HG02884 (cell line): ENCODE measurements around the gene PITPNC1.
"Not testable (repeated sequence)": the region's sequence is repeated elsewhere in the genome, so short reads cannot be mapped to it uniquely, and the experiment has no call there.

Experiments used
- ATAC-seq: cut with Tn5 transposase; IDR thresholded peaks from one replicate; pipeline ENCODE4 v1.9.1; 2021; ENCODE audit warnings: mild to moderate bottlenecking, moderate library complexity; ENCODE audit not compliant: unreplicated experiment

Gene PITPNC1

DNA sequence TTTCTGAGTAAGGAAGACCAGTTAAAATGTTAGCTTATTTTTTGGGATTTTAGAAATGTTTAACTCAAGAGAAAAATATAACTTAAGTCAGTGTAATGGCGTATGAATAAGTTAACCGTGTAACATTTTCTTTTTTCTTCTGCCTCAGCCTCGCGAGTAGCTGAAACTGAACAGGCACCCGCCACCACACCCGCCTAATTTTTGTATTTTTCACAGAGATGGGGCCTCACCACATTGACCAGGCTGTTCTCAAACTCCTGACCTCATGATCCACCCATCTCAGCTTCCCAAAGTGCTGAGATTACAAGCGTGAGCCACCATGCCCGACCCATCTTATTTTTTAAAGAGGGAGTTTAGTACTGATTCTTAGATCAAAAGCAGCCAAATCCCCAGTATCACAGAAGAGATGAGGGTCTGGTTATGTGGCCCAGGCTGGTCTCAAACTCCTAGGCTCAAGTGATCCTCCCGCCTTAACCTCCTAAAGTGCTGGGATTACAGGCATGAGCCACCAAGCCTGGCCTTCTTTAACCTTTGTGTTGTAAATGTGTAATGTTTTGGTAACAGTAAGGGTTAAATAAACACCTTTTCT, 16.8 kb downstream of the PITPNC1 start:
- no peak for ATAC-seq

DNA sequence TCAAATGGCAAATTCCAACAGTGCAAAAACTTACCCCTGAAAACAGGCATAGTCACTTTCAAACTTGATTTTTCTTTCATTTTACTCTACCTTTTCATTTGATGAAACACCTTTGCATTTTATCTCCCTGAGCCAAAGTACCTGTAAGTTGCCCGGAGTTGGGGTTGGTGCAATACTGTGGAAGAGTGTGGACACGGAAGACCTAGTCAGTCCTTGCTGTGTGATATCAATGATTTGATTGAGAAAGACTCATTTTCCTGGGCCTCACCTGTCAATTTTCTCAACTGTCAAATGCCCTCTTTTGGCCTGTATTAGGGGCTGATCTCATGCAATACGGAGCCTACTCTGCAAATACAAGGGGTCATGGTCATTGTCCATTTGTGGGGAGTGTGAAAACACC, 22.6 kb downstream of the PITPNC1 start:
- no peak for ATAC-seq

DNA sequence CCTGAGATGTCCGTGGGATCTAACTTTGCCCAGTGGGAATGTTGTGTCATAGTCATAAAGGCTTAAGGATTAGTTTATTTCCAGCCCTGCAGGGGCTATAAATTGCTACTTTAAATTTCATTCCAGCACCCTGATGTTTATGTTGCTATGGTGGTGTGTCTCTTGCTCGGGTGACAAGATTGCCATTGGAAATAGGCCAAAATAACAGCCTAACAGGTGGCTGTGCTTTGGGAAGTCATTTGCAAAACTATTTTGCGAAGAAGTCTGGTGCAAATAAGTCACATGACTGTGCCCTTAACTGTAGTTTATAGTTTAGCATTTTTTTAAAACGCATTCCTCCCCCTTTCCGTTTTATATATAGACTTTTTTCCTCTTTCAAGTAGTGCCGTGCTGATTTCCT, 23.1 kb downstream of the PITPNC1 start:
- no peak for ATAC-seq

DNA sequence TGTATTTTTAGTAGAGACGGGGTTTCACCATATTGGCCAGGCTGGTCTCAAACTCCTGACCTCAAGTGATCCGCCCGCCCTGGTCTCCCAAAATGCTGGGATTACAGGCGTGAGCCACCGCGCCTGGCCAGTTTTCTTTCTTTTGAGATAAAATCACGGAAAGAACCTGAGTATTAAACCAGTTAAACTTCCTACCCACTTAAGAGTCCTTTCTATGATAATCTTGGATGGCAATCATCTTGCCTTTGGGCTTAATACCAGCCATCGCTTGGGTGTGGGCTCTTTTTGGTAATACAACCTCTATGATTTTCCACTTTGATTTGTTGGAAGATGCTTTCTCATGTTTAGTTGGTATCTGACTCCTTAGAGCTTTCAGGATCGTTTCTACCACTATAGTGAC, 24.0 kb downstream of the PITPNC1 start:
- ATAC-seq: no peak

DNA sequence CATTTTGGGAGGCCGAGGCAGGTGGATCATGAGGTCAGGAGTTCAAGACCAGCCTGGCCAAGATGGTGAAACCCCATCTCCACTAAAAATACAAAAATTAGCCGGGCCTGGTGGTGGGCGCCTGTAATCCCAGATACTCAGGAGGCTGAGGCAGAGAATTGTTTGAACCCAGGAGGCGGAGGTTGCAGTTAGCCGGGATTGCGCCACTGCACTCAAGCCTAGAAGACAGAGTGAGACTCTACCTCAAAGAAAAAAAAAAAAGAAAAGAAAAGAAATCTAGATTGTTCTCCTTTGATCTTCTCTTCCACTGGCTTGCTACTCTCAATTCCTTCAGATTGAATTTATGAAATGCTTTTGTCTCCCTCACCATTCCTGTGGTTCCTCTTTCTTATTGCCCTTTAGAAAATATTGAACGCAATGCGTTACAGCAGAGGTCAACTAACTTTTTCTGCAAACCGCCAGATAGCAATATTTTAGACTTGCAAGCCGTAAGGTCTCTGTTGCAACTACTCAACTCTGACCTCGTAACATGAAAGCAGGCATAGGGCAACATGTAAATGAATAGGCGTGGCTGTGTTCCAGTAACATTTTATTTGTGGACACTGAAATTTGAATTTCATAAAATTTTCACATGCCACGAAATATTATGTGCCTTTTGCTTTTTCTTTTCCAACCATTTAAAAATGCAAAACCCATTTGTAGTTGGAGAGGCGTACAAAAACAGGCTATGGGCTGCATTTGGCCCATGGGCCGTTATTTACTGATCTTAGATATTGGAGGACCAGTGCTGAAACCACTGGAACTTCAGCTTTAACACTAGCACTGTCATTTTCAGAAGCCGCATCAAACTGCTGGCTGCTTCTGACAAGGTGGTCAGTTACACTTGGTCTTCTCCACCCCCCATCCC, 24.8 kb downstream of the PITPNC1 start:
- ATAC-seq: no peak

DNA sequence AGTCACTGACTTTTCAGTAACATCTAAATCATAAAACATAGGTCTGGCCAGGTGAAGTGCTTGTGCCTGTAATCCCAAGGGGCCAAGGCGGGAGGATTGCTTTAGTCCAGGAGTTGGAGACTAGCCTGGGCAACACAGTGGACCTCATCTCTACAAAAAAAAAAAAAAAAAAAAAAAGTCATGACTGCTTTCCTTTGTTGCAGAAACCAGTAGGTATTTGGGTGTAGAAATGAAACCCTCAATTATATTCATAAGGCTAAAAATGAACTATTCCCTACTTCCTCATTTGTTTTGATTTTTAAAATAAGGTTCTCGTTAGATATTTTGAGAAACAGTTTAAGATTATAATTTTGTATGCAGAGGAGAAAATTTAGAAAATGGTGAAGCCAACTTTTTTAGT, 26.0 kb downstream of the PITPNC1 start:
- no peak for ATAC-seq

DNA sequence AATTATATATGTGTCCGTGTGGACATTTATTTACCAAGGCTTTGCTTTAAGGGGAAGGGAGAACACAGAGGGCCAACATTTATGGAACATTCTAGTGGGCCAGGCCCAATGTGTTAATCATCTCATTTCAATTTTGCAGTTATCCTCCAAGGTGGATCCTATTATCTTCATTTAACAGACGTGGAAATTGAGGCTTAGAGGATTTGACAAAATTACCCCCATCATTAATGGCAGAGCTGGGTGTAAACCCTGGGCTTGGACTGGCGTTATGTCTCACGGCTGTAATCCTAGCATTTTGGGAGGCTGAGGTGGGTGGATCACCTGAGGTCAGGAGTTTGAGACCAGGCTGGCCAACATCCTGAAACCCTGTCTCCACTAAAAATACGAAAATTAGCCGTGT, 26.4 kb downstream of the PITPNC1 start:
- ATAC-seq: no peak

DNA sequence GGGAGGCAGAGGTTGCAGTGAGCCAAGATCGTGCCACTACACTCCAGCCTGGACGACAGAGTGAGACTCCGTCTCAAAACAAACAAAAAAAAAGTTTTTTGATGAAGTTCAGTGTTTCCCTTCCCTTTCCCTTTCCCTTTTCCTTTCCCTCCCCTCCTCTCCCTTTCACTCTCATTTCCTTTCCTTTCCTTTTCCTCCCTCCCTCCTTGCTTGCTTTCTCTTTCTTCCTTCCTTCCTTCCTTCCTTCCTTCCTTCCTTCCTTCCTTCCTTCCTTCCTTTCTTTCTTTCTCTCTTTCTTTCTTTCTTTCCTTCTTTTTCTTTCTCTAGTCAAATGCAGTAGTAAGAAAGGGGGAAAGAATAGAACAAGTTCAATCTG, 31.4 kb downstream of the PITPNC1 start:
- ATAC-seq: not testable (repeated sequence)

DNA sequence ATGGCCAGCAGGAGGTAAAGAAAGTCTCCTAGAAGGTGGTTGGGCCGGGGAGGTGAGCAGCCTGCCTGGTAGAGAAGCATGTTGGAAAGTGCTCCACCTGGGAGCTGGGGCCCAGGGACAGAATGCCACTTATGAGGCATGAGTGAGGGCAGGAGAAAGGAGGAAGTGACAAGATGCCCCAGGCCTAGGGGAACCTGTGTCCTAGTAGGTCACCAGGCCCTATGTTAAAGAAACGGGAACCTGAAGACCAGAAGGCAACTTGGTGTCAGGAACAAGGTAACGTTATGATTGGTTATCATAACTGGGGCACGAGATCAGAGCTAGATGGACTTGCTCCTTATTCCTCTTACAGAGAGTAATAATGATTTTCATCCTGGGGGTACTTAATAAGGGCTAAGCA, 34.3 kb downstream of the PITPNC1 start:
- ATAC-seq: no peak

DNA sequence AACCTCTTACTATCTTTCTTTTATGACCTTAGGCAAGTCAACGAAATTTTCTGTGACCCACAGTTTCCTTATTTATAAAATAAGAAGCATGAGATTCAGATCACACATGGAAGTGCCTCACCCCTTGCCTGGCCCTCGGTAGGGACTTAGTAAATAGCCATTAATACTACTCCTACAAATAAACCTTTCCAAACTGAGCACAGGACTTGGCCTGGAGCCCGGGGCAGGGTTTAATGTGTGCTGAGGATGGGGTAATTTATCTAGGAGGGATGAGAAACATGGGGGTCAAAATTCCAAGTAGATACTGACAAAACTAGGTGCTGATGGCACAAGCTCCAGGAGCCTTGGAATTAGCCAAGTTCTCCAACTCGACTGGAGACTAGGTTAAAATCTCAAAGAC, 35.0 kb downstream of the PITPNC1 start:
- ATAC-seq: no peak

- ATAC-seq: no peak
Observed at GRCh38 chr17:67412941-67413340, 35.9 kb downstream of the PITPNC1 start.

DNA sequence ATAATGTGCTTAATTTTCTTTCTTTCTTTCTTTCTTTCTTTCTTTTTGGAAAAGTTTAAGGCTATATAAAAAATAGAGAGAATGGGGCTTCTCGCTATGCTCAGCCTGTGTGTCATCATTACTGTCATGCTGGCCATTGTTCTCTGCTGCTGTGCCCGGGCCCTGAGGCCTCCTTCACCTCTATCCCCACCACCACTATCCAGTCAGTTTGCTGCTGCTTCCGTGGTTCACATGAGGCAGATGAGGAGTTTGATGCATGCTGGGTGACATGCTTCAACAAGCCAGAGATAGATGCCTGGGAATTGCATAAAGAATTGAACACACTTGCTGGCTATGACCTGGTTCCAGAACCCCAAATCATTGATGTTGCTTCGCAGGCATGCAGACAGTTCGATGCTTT, 36.3 kb downstream of the PITPNC1 start:
- no peak for ATAC-seq

GRCh38 chr17:67414130-67414529, 37.0 kb downstream of the PITPNC1 start:
- no peak for ATAC-seq

- no peak for ATAC-seq
Observed at GRCh38 chr17:67414559-67414958, 37.5 kb downstream of the PITPNC1 start.

- no peak for ATAC-seq
Observed at GRCh38 chr17:67415291-67415690, 38.2 kb downstream of the PITPNC1 start.

- ATAC-seq: no peak
Observed at GRCh38 chr17:67417507-67417906, 40.4 kb downstream of the PITPNC1 start.

DNA sequence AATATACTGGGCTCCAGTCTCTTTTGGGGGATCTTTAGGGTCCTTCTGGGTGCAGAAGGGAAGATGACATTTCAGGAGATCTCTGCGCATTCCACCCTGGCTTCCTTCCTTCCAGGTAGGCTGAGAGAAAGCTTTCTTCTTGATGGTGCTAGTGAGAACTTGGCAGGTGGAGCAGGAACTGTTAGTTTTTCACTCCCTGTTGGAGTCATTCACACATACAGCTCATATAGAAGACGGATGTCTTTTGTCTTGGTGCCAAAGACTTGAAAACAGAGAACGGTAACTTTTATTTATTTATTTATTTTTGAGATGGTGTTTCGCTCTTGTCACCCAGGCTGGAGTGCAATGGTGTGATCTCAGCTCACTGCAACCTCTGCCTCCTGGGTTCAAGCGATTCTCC, 43.9 kb downstream of the PITPNC1 start:
- ATAC-seq: no peak

GRCh38 chr17:67421869-67422273, 44.8 kb downstream of the PITPNC1 start:
- ATAC-seq: no peak

- not testable (repeated sequence) for ATAC-seq
Observed at GRCh38 chr17:67422296-67422695, 45.2 kb downstream of the PITPNC1 start.

- no peak for ATAC-seq
Observed at GRCh38 chr17:67422897-67423296, 45.8 kb downstream of the PITPNC1 start.

- ATAC-seq: no peak
Observed at GRCh38 chr17:67425571-67426160, 48.6 kb downstream of the PITPNC1 start.

GRCh38 chr17:67427424-67427823, 50.3 kb downstream of the PITPNC1 start:
- ATAC-seq: no peak
